IPS DF 6.9 (cell line): Measurements from ENCODE around the gene POMT2.
"Not testable (repeated sequence)": the region's sequence is repeated elsewhere in the genome, so short reads cannot be mapped to it uniquely, and the experiment has no call there.

Source experiments
- DNase-seq: peaks from one replicate; pipeline ENCODE4 v3.0.0-alpha.2; 2013; ENCODE audit warnings: low read depth, low spot score
- H3K27ac ChIP-seq: one replicate; pipeline ENCODE4 v1.5.1; 2013; ENCODE audit warnings: low read length, control low read depth
- H3K27me3 ChIP-seq: 2 replicates; pipeline ENCODE4 v1.6.1; 2013; ENCODE audit warnings: mild to moderate bottlenecking, low read length; ENCODE audit not compliant: control insufficient read depth, insufficient read depth
- H3K36me3 ChIP-seq: 2 replicates; pipeline ENCODE4 v1.6.1; 2013; ENCODE audit warnings: low read length; ENCODE audit not compliant: control insufficient read depth, insufficient read depth
- H3K4me1 ChIP-seq: 2 replicates; pipeline ENCODE4 v1.6.1; 2013; ENCODE audit warnings: low read length; ENCODE audit not compliant: control insufficient read depth, insufficient read depth
- H3K4me3 ChIP-seq: 2 replicates; pipeline ENCODE4 v1.5.1; 2013; ENCODE audit warnings: mild to moderate bottlenecking, low read length
- H3K9me3 ChIP-seq: 2 replicates; pipeline ENCODE4 v1.6.1; 2013; ENCODE audit warnings: low read length, inconsistent platforms; ENCODE audit not compliant: control insufficient read depth, insufficient read depth
- WGBS: extraction: QIAGEN DNeasy Blood & Tissue Kit; methylation state at CpG from one replicate; pipeline ENCODE4 v1.1.7; 2013; ENCODE audit warnings: mixed read lengths, missing lambda C conversion rate; ENCODE audit not compliant: insufficient read length, insufficient coverage; 5-methylcytosine and 5-hydroxymethylcytosine counted together

Gene POMT2

GRCh38 chr14:77324816-77325745 lies 4.4 kb upstream of the POMT2 start:
- H3K4me3 ChIP-seq = no peak overlapping the region
- no peak overlapping the region for H3K27ac ChIP-seq
- H3K36me3 ChIP-seq = no peaks in the 10 kb centered on the region
- no peaks in the 10 kb centered on the region for H3K27me3 ChIP-seq
- WGBS = no CpG with 5 or more reads among the region's 11 CpGs
- DNase-seq = no peak
- H3K4me1 ChIP-seq = no peaks in the 10 kb centered on the region
- H3K9me3 ChIP-seq = no peaks in the 10 kb centered on the region

DNA sequence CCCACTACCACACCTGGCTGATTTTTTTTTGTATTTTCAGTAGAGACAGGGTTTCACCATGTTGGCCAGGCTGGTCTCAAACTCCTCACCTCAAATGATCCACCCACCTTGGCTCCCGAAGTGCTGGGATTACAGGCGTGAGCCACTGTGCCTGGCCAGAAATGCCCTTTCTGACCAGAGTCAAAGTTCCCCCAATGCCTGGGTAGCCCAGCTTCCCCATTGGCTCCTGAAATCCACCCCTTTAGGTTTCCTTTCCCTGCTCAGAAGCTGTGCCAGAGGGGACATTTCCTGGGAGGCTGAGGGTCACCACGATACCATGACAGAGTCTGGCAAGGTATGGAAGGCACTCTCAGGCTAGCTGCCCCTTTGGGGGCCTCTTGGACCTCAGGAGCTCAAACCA lies 3.6 kb upstream of the POMT2 start:
- H3K27ac ChIP-seq = no peak overlapping the region
- no peak overlapping the region for H3K4me3 ChIP-seq
- DNase-seq = no peak
- no peaks in the 10 kb centered on the region for H3K4me1 ChIP-seq
- H3K36me3 ChIP-seq = no peaks in the 10 kb centered on the region
- no peaks in the 10 kb centered on the region for H3K27me3 ChIP-seq
- no CpG with 5 or more reads among the region's 3 CpGs for WGBS
- no peaks in the 10 kb centered on the region for H3K9me3 ChIP-seq

GRCh38 chr14:77323571-77323970 lies 2.9 kb upstream of the POMT2 start:
- Histone ChIP-seq H3K27ac (no peak overlapping the region), H3K27me3 (no peaks in the 10 kb centered on the region)

GRCh38 chr14:77322951-77323350 lies 2.3 kb upstream of the POMT2 start:
- H3K9me3 ChIP-seq = no peaks in the 10 kb centered on the region
- no peak overlapping the region for H3K4me3 ChIP-seq
- H3K4me1 ChIP-seq = no peaks in the 10 kb centered on the region
- WGBS = no CpG with 5 or more reads among the region's 5 CpGs
- H3K27me3 ChIP-seq = no peaks in the 10 kb centered on the region
- DNase-seq = no peak
- H3K36me3 ChIP-seq = no peaks in the 10 kb centered on the region
- no peak overlapping the region for H3K27ac ChIP-seq

More at GRCh38 chr14:77323571-77323970, 2.9 kb upstream of the POMT2 start:
- Histone ChIP-seq H3K9me3 (no peaks in the 10 kb centered on the region), H3K4me3 (no peak overlapping the region), H3K36me3 (no peaks in the 10 kb centered on the region), H3K4me1 (no peaks in the 10 kb centered on the region)
- no CpG with 5 or more reads among the region's 4 CpGs for WGBS
- no peak for DNase-seq

DNA sequence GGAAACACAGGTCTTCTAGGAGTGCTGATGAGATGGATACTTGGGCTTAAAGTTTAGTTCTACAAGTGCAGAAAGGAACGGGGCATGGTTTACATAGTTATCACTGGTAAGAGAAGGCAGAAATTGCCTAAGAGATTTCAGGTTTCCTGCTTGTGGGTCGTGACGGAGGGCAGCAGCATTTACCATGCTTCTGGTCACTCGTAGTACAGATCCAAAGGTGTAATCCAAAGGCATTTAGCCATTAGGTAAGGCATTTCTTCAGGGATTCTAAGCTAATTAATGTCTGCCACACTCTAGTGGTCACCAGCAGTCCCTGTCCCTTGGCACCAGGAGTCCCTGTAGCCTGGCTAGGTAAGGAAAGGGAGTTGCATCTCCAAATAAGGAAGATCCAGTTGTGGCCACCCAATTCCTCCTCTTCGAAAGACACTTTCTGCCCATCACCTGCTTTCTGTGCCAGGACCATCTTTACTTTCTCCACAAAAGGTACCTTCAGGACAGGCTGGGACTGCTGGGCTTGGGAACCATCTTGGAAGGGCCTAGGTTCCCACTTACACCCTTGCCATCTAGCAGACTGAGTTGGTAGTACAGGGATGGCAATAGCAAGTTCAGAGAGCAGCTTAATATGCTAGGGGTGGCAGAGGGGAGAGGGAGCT lies 1.7 kb upstream of the POMT2 start:
- no CpG with 5 or more reads among the region's 5 CpGs for WGBS
- H3K27ac ChIP-seq = no peak overlapping the region
- no peak overlapping the region for H3K4me3 ChIP-seq

DNA sequence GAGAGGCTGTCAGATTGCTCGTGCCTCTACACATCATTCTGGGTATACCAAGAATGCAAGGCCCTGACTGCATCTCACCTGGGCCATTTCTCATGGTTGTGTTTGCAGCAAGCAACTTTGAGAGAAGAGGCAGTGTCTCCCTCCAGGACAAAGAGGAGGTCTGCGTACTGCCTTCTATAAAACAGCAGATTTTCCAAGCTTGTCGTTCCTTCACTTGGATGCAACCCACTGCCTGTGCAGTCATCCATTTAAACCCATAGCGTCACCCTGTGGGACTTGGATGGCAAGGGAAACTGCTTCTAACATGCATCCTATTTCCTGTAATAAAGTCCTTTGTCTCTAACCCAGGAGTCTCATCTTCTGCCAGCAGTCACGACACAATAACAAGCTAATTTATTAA lies 1.3 kb downstream of the POMT2 start:
- H3K27me3 ChIP-seq = no peaks in the 10 kb centered on the region
- no peaks in the 10 kb centered on the region for H3K36me3 ChIP-seq
- H3K27ac ChIP-seq = no peak overlapping the region
- no CpG with 5 or more reads among the region's 5 CpGs for WGBS
- H3K9me3 ChIP-seq = no peaks in the 10 kb centered on the region
- peaks cover 4% of the 10 kb centered on the region; the same call in 1 of the 2 replicates for H3K4me1 ChIP-seq
- no peak for DNase-seq
- H3K4me3 ChIP-seq = no peak overlapping the region

More for the DNA sequence above, 1.7 kb upstream of the POMT2 start:
- DNase-seq = no peak
- Histone ChIP-seq H3K36me3 (no peaks in the 10 kb centered on the region), H3K9me3 (no peaks in the 10 kb centered on the region), H3K27me3 (no peaks in the 10 kb centered on the region), H3K4me1 (no peaks in the 10 kb centered on the region)

DNA sequence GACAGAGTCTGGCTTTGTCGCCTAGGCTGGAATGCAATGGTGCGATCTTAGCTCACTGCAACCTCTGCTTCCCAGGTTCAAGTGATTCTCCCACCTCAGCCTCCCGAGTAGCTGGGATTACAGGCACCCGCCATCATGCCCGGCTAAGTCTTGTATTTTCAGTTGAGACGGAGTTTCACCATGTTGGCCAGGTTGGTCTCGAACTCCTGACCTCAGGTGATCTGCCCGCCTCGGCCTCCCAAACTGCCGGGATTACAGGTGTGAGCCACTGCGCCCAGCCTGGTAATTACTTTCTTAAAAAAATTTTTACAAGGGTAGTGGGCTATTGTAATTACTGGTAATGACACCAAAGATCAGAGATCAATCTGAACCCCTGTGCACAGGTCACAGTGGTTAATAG lies 1.9 kb downstream of the POMT2 start:
- H3K27ac ChIP-seq, H3K27me3 ChIP-seq, H3K9me3 ChIP-seq, H3K36me3 ChIP-seq, H3K4me1 ChIP-seq, H3K4me3 ChIP-seq, DNase-seq: not testable (repeated sequence)
- no CpG with 5 or more reads among the region's 11 CpGs for WGBS

DNA sequence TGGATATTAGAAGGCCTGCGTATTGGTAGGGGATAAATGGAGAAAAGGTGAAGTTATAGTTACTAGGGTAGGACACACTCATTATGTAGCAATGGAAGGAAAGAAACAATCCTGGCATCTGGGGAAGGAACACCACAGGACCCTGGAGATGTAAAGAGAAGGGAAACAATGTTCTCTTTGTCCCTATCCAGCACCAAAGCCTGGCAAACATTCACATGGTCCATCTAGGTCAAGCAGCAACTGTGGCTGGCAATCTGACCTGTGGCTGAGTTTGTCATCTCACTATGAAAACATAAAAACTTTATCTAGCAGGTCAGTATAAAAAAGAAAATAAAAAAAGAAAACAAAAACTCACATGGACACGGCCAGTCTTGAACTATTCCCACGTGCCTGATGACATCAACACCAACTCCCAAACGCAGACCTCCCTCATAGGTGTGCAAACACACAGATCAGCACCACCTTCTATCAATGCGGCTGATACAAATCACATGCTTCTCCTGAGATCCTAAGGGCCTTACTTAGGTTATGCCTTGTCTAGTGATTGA lies 2.6 kb downstream of the POMT2 start:
- Histone ChIP-seq H3K36me3 (no peaks in the 10 kb centered on the region), H3K4me3 (no peak overlapping the region), H3K27ac (no peak overlapping the region), H3K27me3 (no peaks in the 10 kb centered on the region), H3K4me1 (peaks cover 6% of the 10 kb centered on the region; the same call in 1 of the 2 replicates), H3K9me3 (no peaks in the 10 kb centered on the region)
- DNase-seq = no peak
- no CpG with 5 or more reads among the region's 5 CpGs for WGBS

- Histone ChIP-seq H3K27ac (no peak overlapping the region), H3K4me3 (no peak overlapping the region), H3K36me3 (no peaks in the 10 kb centered on the region), H3K27me3 (no peaks in the 10 kb centered on the region), H3K4me1 (peaks cover 6% of the 10 kb centered on the region; the same call in 1 of the 2 replicates), H3K9me3 (no peaks in the 10 kb centered on the region)
- DNase-seq = no peak
- WGBS = no CpG with 5 or more reads among the region's 5 CpGs
These were observed 3.8 kb downstream of the POMT2 start for GRCh38 chr14:77316872-77317301.

GRCh38 chr14:77316195-77316505 lies 4.5 kb downstream of the POMT2 start:
- DNase-seq = no peak
- no CpG with 5 or more reads among the region's 1 CpG for WGBS
- H3K27me3 ChIP-seq = no peaks in the 10 kb centered on the region
- H3K4me1 ChIP-seq = peaks cover 6% of the 10 kb centered on the region; the same call in 1 of the 2 replicates
- H3K4me3 ChIP-seq = no peak overlapping the region
- H3K36me3 ChIP-seq = no peaks in the 10 kb centered on the region
- H3K27ac ChIP-seq = no peak overlapping the region
- no peaks in the 10 kb centered on the region for H3K9me3 ChIP-seq
